Measurements from ENCODE around the gene DPEP3.

GRCh38 chr16:67954421-67955196 lies 25.7 kb downstream of the DPEP3 start:
- TF ChIP-seq YY1 (IDR thresholded peaks at IDR 0.05; ENCODE audit: insufficient read depth, insufficient read length) (no peak), SUZ12 (IDR thresholded peaks at IDR 0.05; ENCODE audit: extremely low read depth, insufficient read depth, insufficient read length) (no peak), ZNF274 (IDR thresholded peaks at IDR 0.05; ENCODE audit: low read depth, low read length) (no peak)
